ENCODE data around the gene ZWINT. TPM values are rescaled to one million over a fixed set of nuclear protein-coding genes. Genes with fewer than 3 reads are reported as not detected.

ZWINT gene
- total and polyA plus RNA-seq, 2 of the 13 experiments (the other 11 are each of a cell fraction or from before 2014, with no cell fraction given), result 27.3 to 121 TPM

DNA sequence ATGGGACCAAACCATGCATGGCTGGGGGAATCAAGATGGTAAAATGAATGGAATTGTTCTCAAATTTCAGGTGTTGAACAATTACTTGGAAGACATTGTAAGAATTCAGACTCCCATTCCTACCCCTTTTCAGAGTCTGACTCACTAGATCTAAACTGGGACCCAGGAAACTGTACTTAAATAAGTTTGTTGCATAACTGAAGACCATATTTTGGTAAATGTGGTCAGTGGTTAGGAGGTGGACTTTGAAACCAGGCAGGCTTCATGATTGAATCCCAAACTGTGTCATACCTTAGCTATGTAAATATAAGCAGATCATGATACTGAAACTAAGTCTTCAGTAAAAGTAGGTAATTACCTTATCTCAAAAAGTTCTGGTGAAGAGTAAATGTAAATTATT is 41.7 kb downstream of the ZWINT start:
- H3K79me2 ChIP-seq (ENCODE audit: insufficient read depth, low read length), result no peaks in the 10 kb centered on the region
- TF ChIP-seq MXD3 (CRISPR knock-in tag; IDR thresholded peaks at IDR 0.05) (no peak), KDM4B (CRISPR knock-in tag; IDR thresholded peaks at IDR 0.05) (no peak), MEIS1 (CRISPR knock-in tag; IDR thresholded peaks at IDR 0.05; ENCODE audit: borderline replicate concordance) (no peak), ZFP41 (CRISPR knock-in tag; IDR thresholded peaks at IDR 0.05; ENCODE audit: borderline replicate concordance) (no peak), NKX3-1 (CRISPR knock-in tag; IDR thresholded peaks at IDR 0.05) (no peak)
- ChIA-PET CTCF (ENCODE audit: low intra/inter-chr PET ratio, low total read pairs) (no interaction called here), POLR2A (no interaction called here)
- H3K9ac ChIP-seq (ENCODE audit: insufficient read depth, low read depth, low read length), result no peak overlapping the region
- in situ Hi-C loops (cut with HindIII; ENCODE audit: extremely low pct_ligation_motif_present, low pct_unique_long_range_greater_than_20kb) (no loop called here), intact Hi-C loops (cut with micrococcal nuclease; ENCODE audit: unreplicated experiment) (no loop called here)
- no peaks in the 10 kb centered on the region for H4K20me1 ChIP-seq (ENCODE audit: insufficient read depth, low read length)
- peaks cover 9% of the 10 kb centered on the region; the same call in 1 of the 2 replicates for H3K9me3 ChIP-seq (ENCODE audit: low read length)
- H2AFZ ChIP-seq (ENCODE audit: low read length), result no peak overlapping the region
- H3K36me3 ChIP-seq (replicated peaks in 1 of 2; ENCODE audit: control insufficient read depth in 1 of 2, insufficient read depth in 2 of 2, low read length in 2 of 2), result no peaks in the 10 kb centered on the region
- no peak overlapping the region for H3K4me3 ChIP-seq (replicated peaks in 1 of 3; ENCODE audit: insufficient read depth in 1 of 3, low read depth in 2 of 3, low read length in 3 of 3)
- no peak for DNase-seq (ENCODE audit: low spot score)
- no TSS peak for BruUV-seq (replicated peaks)
- no peak for ATAC-seq
- no peak overlapping the region for H3K4me2 ChIP-seq (ENCODE audit: low read depth, low read length)
- no peaks in the 10 kb centered on the region for H3K4me1 ChIP-seq (ENCODE audit: insufficient read depth, low read length)
- no peak overlapping the region for H3K27ac ChIP-seq (ENCODE audit: extremely low read length, insufficient read depth, low read length)
- no peaks in the 10 kb centered on the region; a peak in 1 of 5 replicates for H3K27me3 ChIP-seq (ENCODE audit: control insufficient read depth in 1 of 2, insufficient read depth in 2 of 2, low read length in 2 of 2)
- no peak for FAIRE-seq

GRCh38 chr10:56318816-56319215 is 42.2 kb downstream of the ZWINT start:
- Histone ChIP-seq H3K27ac (ENCODE audit: extremely low read length, insufficient read depth, low read length) (no peak overlapping the region), H3K27me3 (ENCODE audit: control insufficient read depth in 1 of 2, insufficient read depth in 2 of 2, low read length in 2 of 2) (no peaks in the 10 kb centered on the region), H3K4me3 (replicated peaks in 1 of 3; ENCODE audit: insufficient read depth in 1 of 3, low read depth in 2 of 3, low read length in 3 of 3) (no peak overlapping the region), H3K36me3 (replicated peaks in 1 of 2; ENCODE audit: control insufficient read depth in 1 of 2, insufficient read depth in 2 of 2, low read length in 2 of 2) (no peaks in the 10 kb centered on the region), H3K4me1 (ENCODE audit: insufficient read depth, low read length) (no peaks in the 10 kb centered on the region), H2AFZ (ENCODE audit: low read length) (no peak overlapping the region), H3K79me2 (ENCODE audit: insufficient read depth, low read length) (no peaks in the 10 kb centered on the region), H3K9me3 (ENCODE audit: low read length) (peaks cover 9% of the 10 kb centered on the region; the same call in 1 of the 2 replicates), H3K4me2 (ENCODE audit: low read depth, low read length) (no peak overlapping the region), H4K20me1 (ENCODE audit: insufficient read depth, low read length) (no peaks in the 10 kb centered on the region), H3K9ac (ENCODE audit: insufficient read depth, low read depth, low read length) (no peak overlapping the region)
- intact Hi-C loops (cut with micrococcal nuclease; ENCODE audit: unreplicated experiment), result no loop called here
- DNase-seq (ENCODE audit: low spot score) (no peak), ATAC-seq (no peak), FAIRE-seq (no peak)
- 2% methylated on average over 2 of the region's 2 CpGs for WGBS (ENCODE audit: low lambda C conversion rate)
- no TSS peak for BruUV-seq (replicated peaks)
- in situ Hi-C loops (cut with HindIII; ENCODE audit: extremely low pct_ligation_motif_present, low pct_unique_long_range_greater_than_20kb), result no loop called here
- ChIA-PET POLR2A (no interaction called here), CTCF (ENCODE audit: low intra/inter-chr PET ratio, low total read pairs) (no interaction called here)
- TF ChIP-seq ZNF143 (CRISPR knock-in tag; IDR thresholded peaks at IDR 0.05) (no peak), ZNF230 (CRISPR knock-in tag; IDR thresholded peaks at IDR 0.05) (no peak), ZZZ3 (CRISPR knock-in tag; IDR thresholded peaks at IDR 0.05; ENCODE audit: borderline replicate concordance) (no peak), ZNF766 (CRISPR knock-in tag; IDR thresholded peaks at IDR 0.05; ENCODE audit: borderline replicate concordance) (no peak), ZNF850 (CRISPR knock-in tag; conservative IDR thresholded peaks at IDR 0.05) (no peak), PTBP1 (IDR thresholded peaks at IDR 0.05; ENCODE audit: low read depth, low read length, poor library complexity, severe bottlenecking) (no peak), MXD3 (CRISPR knock-in tag; IDR thresholded peaks at IDR 0.05) (no peak), ZNF570 (CRISPR knock-in tag; IDR thresholded peaks at IDR 0.05; ENCODE audit: borderline replicate concordance) (no peak)
- TF ChIP-seq, protein P1, sequence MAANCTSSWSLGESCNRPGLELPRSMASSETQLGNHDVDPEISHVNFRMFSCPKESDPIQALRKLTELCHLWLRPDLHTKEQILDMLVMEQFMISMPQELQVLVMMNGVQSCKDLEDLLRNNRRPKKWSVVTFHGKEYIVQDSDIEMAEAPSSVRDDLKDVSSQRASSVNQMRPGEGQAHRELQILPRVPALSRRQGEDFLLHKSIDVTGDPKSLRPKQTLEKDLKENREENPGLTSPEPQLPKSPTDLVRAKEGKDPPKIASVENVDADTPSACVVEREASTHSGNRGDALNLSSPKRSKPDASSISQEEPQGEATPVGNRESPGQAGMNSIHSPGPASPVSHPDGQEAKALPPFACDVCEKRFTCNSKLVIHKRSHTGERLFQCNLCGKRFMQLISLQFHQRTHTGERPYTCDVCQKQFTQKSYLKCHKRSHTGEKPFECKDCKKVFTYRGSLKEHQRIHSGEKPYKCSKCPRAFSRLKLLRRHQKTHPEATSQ (CRISPR knock-in tag; IDR thresholded peaks at IDR 0.05; ENCODE audit: borderline replicate concordance), result no peak
- TF ChIP-seq, protein P2, sequence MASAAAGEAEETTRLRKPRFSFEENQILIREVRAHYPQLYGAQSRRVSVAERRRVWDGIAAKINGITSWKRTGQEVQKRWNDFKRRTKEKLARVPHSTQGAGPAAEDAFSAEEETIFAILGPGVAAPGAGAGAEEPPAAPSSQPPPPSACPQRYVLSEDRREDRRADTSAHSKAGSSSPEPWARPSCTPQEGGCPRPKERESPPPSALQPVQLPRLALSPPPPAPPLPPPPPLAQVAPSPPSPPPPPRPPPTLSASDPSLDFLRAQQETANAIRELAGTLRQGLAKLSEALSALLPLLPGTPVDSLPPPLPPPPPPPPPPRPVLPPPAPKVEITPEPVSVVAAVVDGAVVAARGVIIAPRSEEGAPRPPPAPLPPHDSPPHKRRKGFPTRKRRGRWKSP (CRISPR knock-in tag; IDR thresholded peaks at IDR 0.05), result no peak
